Stomach (tissue), 9 donors: ENCODE results near the gene TTC28. TPM values are rescaled to one million over a fixed set of nuclear protein-coding genes. Genes with fewer than 3 reads are reported as not detected.

ENCODE experiments used
- DNase-seq, 2 donors: peaks; one replicate each; pipeline versions ENCODE4 v3.0.0 to v3.0.0-alpha.2; 2013 to 2019
- H3K27ac ChIP-seq, 5 donors: fragments of 200-600 bp in 4 of 5; sonication (generic) in 4 of 5; one replicate each; pipeline ENCODE4 v1.5.1; 2013 to 2019; ENCODE audit warnings: mild to moderate bottlenecking in 1 of 5, moderate library complexity in 1 of 5
- H3K27me3 ChIP-seq, 3 donors: fragments of 200-600 bp; sonication (generic); one replicate each; pipeline ENCODE4 v1.5.1; 2017 to 2019; ENCODE audit warnings: mixed run types in 1 of 3
- H3K36me3 ChIP-seq, 4 donors: fragments of 200-600 bp; sonication (generic); 1 replicate in 3 of 4; 2 replicates in 1 of 4; pipeline ENCODE4 v1.5.1; 2016 to 2019
- H3K4me1 ChIP-seq, 4 donors: fragments of 200-600 bp; sonication (generic); one replicate each; pipeline ENCODE4 v1.5.1; 2016 to 2019
- H3K4me3 ChIP-seq, 4 donors: fragments of 200-600 bp; sonication (generic) in 3 of 4; one replicate each; pipeline ENCODE4 v1.5.1; 2016 to 2019; ENCODE audit warnings: mild to moderate bottlenecking in 1 of 4
- H3K9me3 ChIP-seq, 4 donors: fragments of 200-600 bp; sonication (generic); one replicate each; pipeline ENCODE4 v1.5.1; 2016 to 2019
- EP300 ChIP-seq: sonication (generic); formaldehyde crosslinking; IDR thresholded peaks from one replicate; pipeline ENCODE4 v1.6.1; 2017; ENCODE audit warnings: antibody characterized with exemption
- POLR2A ChIP-seq, 4 donors: fragments of 450-650 bp; IDR thresholded peaks; one replicate each; pipeline ENCODE4 v1.6.1; 2016; ENCODE audit warnings: antibody characterized with exemption in 4 of 4, control low read depth in 2 of 4, mild to moderate bottlenecking in 1 of 4, moderate library complexity in 1 of 4
- POLR2AphosphoS5 ChIP-seq, 3 donors: sonication (generic); formaldehyde crosslinking; IDR thresholded peaks; one replicate each; pipeline ENCODE4 v1.6.1; 2016; ENCODE audit warnings: antibody characterized with exemption in 3 of 3
- WGBS, 5 donors: extraction: QIAGEN DNeasy Blood & Tissue Kit in 3 of 5; methylation state at CpG; one replicate each; pipeline versions ENCODE4 v1.1.5 to v1.1.7; 2013 to 2018; 5-methylcytosine and 5-hydroxymethylcytosine counted together
- intact Hi-C: fragments of 100-400 bp; cut with DNase I; formaldehyde crosslinking; loops from one replicate; pipeline ENCODE4 v1.15.1; 2023; ENCODE audit warnings: low total_unique reads
- polyA plus RNA-seq, 3 donors: library from polyadenylated mRNA; stranded (reverse); fragments of 200-250 nt; gene quantifications; one replicate each; pipeline ENCODE4 v1.2.3, GENCODE V29; 2013
- total RNA-seq, 5 donors: library from RNA; depleted of rRNA; stranded (reverse); fragments of >200 nt; gene quantifications; one replicate each; pipeline versions ENCODE4 v1.1.0 to v1.2.3, GENCODE V29; 2014 to 2016
- TF ChIP-seq, protein P1 (sequence below), 7 experiments: fragments of 450-650 bp in 4 of 7; fragments of 200-600 bp in 3 of 7; sonication (generic) in 3 of 7; IDR thresholded peaks; one replicate each; pipeline ENCODE4 v1.5.1; 2016 to 2019; ENCODE audit warnings: antibody characterized with exemption in 7 of 7, control low read depth in 2 of 7, mild to moderate bottlenecking in 1 of 7
- donor health status: healthy with polysubstance abuse.
- donor health status: Bipolar disorder and iron deficiency.
- donor health status: healthy.

The TTC28 gene
- total and polyA plus RNA-seq, 8 donors, result 1.7 to 53.4 (median 24.6) TPM

DNA sequence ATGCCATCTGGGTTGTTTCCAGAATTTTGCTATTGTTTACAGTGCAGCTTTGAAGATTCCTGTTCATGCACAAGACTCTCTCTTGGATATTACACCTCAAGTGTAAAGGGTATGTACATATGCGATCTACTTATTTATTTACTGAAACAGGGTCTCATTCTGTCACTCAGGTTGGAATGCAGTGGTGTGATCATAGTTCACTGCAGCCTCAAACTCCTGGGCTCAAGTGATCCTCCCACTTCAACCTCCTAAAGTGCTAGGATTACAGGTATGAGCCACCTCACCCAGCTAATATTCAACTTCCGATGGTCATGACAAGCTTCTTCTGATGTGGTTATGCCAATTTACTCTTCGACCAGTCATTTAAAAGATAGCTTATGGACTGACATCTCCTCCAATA, 602.5 kb downstream of the TTC28 start:
- no peak for DNase-seq
- Histone ChIP-seq H3K36me3 (no peaks in the 10 kb centered on the region), H3K27me3 (no peaks in the 10 kb centered on the region), H3K27ac (no peak overlapping the region), H3K9me3 (no peaks in the 10 kb centered on the region), H3K4me1 (peaks cover 7 to 24% (median 19%) of the 10 kb centered on the region in 4 donors), H3K4me3 (no peak overlapping the region)
- intact Hi-C loops, result no loop called here
- WGBS, 5 donors, result 85 to 90% (median 87%) methylated on average over 3 of the region's 3 CpGs
- no peak for TF ChIP-seq POLR2AphosphoS5 (IDR thresholded peaks at IDR 0.05)

DNA sequence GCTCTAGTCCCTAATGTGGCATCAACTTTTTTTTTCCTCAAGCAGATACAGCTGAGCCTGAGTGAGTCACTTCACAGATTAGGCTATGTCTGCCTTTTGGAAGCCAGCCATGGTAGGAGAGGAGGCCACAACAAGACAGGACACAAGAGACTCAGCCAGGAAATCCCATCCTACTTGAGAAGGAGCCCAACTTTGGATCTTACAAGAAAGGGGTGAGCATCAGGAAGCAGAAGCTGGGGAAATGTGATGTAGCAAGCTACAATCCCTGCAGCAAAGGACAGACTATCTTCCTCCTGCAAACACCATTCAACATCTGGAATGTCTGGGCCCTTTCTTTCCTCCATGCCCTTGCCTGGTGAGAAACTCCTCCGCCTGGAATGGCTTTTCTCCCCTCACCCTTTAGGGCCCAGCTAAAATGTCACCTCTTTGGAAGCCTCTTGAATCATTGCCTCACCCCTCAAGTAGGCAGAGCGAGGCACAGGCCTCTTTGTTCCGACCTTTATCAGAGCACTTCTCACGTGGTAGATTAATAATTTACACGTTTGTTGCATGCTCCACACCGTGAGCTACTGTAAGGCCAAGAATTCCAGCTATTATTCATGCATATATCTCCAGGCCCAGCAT, 604.2 kb downstream of the TTC28 start:
- no peaks in the 10 kb centered on the region for H3K36me3 ChIP-seq
- H3K4me3 ChIP-seq, result no peak overlapping the region
- no peaks in the 10 kb centered on the region for H3K9me3 ChIP-seq
- WGBS, 5 donors, result 22 to 41% (median 31%) methylated on average over 6 of the region's 6 CpGs
- H3K27ac ChIP-seq, result peak overlapping the region; percentile 41 to 73 (median 60)
- peaks cover 7 to 24% (median 19%) of the 10 kb centered on the region in 4 donors for H3K4me1 ChIP-seq
- TF ChIP-seq POLR2AphosphoS5 (IDR thresholded peaks at IDR 0.05), result peak in 1 of 3 donors; percentile 47
- TF ChIP-seq, protein P1, sequence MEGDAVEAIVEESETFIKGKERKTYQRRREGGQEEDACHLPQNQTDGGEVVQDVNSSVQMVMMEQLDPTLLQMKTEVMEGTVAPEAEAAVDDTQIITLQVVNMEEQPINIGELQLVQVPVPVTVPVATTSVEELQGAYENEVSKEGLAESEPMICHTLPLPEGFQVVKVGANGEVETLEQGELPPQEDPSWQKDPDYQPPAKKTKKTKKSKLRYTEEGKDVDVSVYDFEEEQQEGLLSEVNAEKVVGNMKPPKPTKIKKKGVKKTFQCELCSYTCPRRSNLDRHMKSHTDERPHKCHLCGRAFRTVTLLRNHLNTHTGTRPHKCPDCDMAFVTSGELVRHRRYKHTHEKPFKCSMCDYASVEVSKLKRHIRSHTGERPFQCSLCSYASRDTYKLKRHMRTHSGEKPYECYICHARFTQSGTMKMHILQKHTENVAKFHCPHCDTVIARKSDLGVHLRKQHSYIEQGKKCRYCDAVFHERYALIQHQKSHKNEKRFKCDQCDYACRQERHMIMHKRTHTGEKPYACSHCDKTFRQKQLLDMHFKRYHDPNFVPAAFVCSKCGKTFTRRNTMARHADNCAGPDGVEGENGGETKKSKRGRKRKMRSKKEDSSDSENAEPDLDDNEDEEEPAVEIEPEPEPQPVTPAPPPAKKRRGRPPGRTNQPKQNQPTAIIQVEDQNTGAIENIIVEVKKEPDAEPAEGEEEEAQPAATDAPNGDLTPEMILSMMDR (IDR thresholded peaks at IDR 0.05), result no peak
- no peaks in the 10 kb centered on the region for H3K27me3 ChIP-seq
- DNase-seq, result peak; percentile 62 to 72
- intact Hi-C loops, result no loop called here

DNA sequence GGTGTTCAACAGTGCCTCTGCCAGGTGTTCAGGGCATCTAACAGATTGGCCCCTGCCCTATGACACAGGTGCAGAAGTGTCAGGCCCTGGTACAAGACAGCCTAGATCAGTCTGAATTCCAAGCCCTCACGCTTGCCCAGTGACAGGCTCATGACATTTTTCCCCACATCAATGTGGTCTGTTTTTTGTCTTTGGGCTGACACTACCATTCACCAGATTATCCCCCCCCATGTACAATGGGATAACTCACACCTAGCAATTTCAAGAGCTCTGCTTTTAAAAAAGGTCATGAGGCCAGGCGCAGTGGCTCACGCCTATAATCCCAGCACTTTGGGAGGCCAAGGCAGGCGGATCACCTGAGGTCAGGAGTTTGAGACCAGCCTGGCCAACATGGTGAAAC, 605.1 kb downstream of the TTC28 start:
- no peak for DNase-seq
- Histone ChIP-seq H3K27me3 (no peaks in the 10 kb centered on the region), H3K4me3 (no peak overlapping the region), H3K9me3 (no peaks in the 10 kb centered on the region), H3K36me3 (no peaks in the 10 kb centered on the region), H3K4me1 (peaks cover 7 to 24% (median 19%) of the 10 kb centered on the region in 4 donors), H3K27ac (no peak overlapping the region)
- no peak for TF ChIP-seq EP300
- no peak for TF ChIP-seq POLR2AphosphoS5 (IDR thresholded peaks at IDR 0.05)
- intact Hi-C loops, result no loop called here
- 88 to 98% (median 97%) methylated on average over 4 of the region's 4 CpGs for WGBS, 5 donors

DNA sequence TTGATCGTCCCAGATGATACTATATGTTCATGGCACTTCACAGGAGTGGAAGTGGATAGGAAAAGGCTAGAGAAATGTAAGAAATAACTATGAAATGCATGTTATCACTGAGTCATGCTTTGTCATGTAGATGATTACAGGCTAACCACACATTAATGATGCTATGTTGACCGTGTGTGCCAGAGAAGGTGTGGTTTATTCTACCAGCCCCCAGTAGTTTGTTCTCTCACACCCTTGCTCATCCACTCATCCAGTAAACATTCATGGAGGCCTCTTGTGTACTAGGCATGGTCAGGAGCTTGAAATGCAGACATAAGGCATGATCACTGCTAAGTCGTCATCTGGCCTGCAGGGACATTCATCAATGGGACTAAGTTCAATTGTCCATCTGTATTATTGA, 607.6 kb downstream of the TTC28 start:
- Histone ChIP-seq H3K27ac (no peak overlapping the region), H3K36me3 (no peaks in the 10 kb centered on the region), H3K9me3 (no peaks in the 10 kb centered on the region), H3K4me3 (no peak overlapping the region), H3K27me3 (no peaks in the 10 kb centered on the region), H3K4me1 (peaks cover 7 to 24% (median 19%) of the 10 kb centered on the region in 4 donors)
- intact Hi-C loops, result no loop called here
- 78 to 91% (median 87%) methylated on average over 3 of the region's 3 CpGs for WGBS, 5 donors
- no peak for DNase-seq
- TF ChIP-seq POLR2AphosphoS5 (IDR thresholded peaks at IDR 0.05) (no peak), EP300 (no peak), POLR2A (IDR thresholded peaks at IDR 0.05) (no peak)
- TF ChIP-seq, protein P1 (IDR thresholded peaks at IDR 0.05), result no peak

DNA sequence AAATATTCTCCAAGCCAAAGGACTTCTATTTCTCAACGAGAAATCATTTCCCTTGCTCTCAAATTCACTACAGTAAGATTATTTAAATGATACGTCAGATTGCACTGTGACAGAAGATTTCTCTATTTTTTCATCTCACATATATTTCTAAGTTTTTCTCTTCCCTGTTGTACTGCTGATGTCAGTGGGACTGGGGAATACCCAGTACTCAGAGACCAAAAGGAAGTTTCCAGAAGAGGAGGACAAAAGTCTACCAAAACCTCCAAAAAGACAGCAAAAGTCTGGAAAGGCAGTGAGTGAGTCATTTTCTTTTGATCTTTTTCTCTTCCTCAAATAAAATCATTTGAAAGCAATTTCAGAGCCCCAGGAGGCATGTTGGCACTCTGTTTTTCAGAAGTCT, 610.8 kb downstream of the TTC28 start:
- intact Hi-C loops, result no loop called here
- 83 to 92% (median 91%) methylated on average over 2 of the region's 2 CpGs for WGBS, 5 donors
- Histone ChIP-seq H3K27me3 (no peaks in the 10 kb centered on the region), H3K36me3 (no peaks in the 10 kb centered on the region), H3K27ac (no peak overlapping the region), H3K4me3 (no peak overlapping the region), H3K4me1 (no peaks in the 10 kb centered on the region), H3K9me3 (no peaks in the 10 kb centered on the region)
- no peak for DNase-seq
- TF ChIP-seq POLR2AphosphoS5 (IDR thresholded peaks at IDR 0.05) (no peak), POLR2A (IDR thresholded peaks at IDR 0.05) (no peak), EP300 (no peak)
- TF ChIP-seq, protein P1 (IDR thresholded peaks at IDR 0.05), result no peak
